Cortex of kidney (tissue), 1 donor: ENCODE measurements around the gene TMEM17.

ENCODE experiments used
- DNase-seq: peaks from one replicate; lab custom pipeline; 2025; lab: John Stamatoyannopoulos, UW

TMEM17 gene

DNA sequence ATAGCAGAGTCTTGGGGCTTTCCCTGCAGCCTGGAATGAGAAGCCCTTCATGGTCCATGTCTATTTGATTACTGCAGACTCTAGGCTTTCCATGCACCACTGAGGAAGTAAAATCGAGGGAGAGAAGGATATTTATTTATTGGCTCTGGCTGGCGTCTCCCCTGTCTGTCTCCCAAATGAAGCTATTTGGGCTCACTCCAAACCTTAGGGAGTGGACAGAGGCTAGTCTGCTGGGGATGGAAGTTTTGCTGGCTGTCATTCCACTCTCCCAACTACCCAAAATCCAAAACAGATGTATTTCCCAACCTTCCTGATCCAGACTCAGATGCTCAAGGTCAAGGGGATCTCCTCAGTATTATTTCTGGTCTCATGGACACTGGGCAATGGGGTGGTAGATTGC lies 33.7 kb downstream of the TMEM17 start:
- DNase-seq, result no peak

- DNase-seq, result no peak
Observed at GRCh38 chr2:62471816-62472215, 34.2 kb downstream of the TMEM17 start.

DNA sequence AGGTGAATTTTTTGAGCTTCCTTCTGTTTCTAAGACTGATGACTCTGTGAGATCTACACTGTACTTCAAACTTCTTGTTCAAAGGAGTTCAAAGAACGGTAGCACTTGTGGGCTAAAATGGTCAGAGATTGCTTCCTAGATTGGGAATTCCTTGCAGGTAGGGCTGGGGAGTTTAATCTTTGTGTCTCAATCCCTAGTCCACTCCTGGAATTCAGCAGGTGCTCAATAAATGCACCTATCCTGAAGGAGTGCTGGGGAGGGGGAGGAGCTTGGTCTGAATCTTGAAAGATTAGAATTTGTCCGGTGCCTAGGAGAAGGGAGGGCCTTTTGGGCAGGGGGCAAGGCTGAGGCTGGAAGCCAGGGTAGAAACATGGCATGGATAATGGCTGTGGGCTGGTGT lies 34.6 kb downstream of the TMEM17 start:
- no peak for DNase-seq

GRCh38 chr2:62469548-62469947 lies 36.4 kb downstream of the TMEM17 start:
- DNase-seq, result no peak

DNA sequence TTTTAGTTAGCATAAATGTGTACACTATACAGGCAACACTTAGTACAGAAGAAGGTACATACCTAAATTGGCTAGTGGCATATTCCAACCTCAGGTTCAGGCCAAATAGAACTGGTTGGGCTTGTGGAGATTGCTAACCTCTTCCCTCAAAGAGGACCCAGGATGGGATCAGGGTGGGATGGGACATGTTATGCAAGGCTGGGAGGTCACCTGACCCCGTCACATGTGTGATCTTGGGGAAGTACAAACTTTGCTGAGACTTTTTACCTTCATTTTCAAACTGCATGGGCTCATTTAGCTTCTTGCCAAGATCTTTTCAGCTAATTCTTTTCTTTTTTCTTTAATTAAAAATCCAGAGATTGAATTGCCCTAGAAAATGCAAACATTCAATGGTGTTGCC lies 36.9 kb downstream of the TMEM17 start:
- no peak for DNase-seq

- no peak for DNase-seq
Observed at GRCh38 chr2:62467475-62468321, 38.3 kb downstream of the TMEM17 start.

- no peak for DNase-seq
Observed at GRCh38 chr2:62467100-62467474, 38.9 kb downstream of the TMEM17 start.

- no peak for DNase-seq
Observed at GRCh38 chr2:62466503-62466854, 39.5 kb downstream of the TMEM17 start.

DNA sequence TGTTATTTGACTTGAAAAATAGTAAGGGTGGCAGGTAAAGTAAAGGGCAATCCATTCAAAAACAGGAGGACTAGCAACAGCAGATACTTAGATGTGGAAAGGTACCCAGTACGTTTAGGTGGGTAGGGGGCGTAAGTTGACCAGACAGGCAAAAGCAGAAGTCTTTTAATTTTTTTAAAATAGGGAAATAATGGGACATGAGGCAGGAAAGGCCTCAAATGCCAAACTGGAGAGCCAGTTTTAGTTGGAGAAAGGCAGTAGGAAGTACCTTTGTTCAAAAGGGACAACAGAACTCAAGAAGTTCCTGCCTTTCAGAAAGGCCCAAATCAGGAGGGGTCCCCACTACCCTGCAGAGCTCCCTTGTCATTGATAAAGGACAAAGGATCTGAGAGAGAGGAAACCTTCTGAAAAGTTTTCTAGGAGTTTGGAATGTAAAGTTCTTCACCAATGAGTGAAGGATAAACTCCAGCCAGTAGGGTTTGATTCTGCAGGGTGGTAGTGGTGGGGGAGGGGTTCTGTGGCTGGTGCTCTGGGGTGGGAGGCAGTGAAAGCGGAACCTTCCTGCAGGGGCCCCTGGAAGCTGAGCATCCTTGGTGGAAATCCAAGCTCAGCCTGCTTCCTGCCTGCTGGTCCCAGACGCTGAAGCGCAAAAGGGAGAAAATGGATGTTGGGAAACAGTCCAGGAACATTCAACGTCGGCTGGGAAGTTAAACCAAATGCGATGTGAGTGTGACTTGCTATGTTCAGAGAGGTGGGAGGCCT lies 40.1 kb downstream of the TMEM17 start:
- no peak for DNase-seq

DNA sequence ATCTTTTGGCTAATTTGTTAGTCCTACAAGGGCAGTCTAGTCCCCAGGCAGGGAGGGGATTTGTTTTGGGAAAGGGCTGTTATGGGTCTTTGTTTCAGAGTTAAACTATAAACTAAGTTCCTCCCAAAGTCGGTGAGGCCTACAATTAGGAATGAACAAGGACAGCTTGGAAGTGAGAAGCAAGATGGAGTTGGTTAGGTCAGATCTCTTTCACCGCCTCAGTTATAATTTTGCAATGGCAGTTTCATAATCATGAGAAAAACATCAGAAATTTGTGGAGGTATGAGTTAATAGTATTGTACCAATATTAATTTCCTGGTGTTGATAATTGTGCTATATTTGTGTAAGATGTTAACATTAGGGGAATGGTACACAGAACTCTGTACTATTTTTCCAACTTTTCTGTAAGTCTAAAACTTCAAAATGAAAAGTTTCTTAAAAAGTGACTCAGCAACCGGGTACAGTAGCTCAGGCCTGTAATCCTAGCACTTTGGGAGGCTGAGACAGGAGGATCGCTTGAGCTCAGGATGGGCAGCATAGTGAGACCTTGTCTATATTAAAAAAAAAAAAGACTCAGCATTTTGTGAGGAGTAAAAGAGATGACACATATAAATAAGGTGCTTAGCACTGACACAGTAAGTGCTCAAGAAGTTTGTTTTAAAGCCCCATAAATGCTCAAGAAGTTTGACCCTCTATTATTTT lies 40.8 kb downstream of the TMEM17 start:
- DNase-seq, result no peak

DNA sequence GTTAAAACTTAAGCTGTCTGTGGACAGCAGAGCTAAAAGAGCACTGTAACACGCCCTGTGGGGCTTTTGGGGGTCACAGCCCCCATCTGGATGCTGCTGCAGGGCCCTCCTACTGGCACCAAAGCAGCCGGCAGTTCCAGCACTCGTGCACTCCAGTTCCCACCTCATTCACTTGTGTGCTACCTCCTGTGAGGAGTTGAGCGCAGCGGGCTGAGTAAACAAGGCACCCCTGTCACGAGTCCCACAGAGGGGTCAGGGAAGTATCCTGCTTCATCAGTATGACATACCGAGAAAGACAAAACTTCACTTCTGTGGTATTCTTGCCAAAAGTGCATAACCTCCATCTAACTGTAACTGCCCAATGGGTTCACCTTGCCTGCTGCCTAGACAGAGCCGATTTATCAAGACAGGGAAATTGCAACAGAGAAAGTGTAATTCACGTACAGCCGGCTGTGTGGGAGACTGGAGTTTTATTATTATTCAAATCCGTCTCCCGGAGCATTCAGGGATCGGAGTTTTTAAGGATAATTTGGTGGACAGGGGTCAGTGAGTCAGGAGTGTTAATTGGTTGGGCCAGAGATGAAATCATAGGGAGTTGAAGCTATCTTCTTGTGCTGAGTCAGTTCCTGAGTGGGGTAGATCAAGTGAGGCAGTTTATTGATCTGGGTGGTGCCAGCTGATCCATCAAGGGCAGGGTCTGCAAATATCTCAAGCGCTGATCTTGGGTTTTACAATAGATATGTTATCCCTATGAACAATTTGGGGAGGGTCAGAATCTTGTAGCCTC lies 41.6 kb downstream of the TMEM17 start:
- DNase-seq, result no peak

DNA sequence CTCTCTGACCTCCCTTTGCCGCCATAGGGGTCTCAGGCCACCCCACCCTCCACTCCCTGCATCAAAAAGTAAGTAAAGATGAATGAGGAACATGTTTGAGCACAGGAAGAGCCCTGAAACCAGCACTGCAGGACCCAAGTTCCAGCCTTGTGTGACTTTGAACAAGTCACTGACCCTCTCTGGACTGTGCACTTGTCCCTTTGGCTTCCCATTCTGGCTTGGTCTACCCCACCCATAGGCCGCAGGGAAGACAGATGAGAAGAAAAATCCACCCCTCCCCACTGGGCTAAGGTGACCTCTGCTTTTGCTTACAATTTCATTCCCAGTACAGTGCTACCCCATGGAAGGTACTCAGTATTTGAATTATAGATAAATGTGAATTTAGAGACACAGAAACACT lies 43.8 kb downstream of the TMEM17 start:
- no peak for DNase-seq

DNA sequence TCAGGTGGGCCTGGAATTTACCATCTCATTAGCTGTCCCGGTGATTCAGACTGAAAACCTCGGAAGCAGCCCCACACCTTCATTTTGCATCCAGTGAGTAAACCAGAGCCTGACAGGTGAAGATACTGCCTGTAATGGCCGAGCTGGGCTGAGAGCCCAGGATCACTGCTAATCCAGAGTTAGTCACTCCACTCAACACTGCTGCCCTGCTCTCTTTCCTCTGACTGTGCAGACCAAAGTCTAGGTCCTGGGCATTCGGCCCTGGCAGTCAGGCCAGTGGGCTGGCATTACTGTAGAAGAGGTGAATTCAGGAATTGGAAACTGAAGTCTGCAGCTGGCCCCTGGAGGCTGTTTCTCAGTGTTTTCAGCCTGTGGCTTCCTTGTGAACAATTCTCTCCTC lies 44.3 kb downstream of the TMEM17 start:
- no peak for DNase-seq

- DNase-seq, result no peak
Observed at GRCh38 chr2:62461017-62461553, 44.9 kb downstream of the TMEM17 start.

- DNase-seq, result no peak
Observed at GRCh38 chr2:62460175-62460574, 45.8 kb downstream of the TMEM17 start.

DNA sequence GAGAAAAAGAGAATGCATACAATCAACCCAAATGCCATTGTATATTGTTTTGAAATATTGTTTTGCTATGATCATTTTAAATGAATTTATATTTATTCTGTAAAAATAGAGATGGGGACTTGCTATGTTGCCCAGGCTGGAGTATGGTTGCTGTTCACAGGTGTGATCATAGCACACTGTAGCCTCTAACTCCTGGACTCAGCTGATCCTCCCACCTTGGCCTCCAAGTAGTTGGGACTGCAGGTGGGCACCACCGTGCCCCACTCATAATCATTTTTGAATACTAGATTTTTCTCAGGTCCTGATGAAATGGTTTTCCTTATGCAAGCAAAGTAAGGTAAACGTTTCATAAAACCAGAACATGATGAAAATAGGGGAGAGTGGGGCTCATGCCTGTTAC lies 46.3 kb downstream of the TMEM17 start:
- no peak for DNase-seq

DNA sequence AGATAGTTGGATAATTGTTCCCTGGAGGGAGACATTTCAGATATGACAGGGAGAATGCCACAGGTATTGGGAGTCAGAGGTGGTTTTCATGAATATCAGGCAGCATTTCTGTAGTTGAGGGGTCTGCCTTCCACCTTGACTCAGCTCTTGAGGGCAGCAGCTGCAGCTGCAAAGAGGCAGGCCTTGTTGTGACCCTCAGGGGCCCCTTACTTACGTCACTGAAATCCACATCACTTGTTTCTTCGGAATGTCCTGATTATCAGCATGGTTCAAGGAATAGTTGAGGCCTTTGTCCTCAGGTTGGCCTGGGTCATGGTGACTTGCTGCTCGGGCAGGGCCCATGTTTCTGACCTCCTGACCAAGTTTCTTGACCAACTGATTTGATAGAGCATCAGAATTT lies 46.9 kb downstream of the TMEM17 start:
- DNase-seq, result no peak

DNA sequence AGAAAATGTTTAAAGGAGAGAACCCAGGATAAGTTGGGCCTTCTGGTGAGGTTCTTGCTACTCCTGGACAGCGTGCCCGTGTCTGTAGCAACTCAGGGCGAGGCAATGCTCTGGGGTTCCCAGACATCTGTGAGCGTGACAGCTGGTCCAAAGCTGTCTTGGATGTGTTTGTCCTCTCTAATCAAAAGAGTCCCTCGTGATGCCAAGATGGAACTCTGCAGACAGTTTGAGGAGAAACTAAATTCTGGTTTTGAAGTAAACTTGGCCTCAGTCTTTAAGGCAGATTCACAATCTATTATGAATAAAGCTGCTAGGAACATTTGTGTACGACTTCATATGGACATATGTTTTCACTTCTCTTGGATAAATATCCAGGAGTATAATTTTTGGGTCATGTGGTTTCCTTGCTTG lies 47.3 kb downstream of the TMEM17 start:
- no peak for DNase-seq

DNA sequence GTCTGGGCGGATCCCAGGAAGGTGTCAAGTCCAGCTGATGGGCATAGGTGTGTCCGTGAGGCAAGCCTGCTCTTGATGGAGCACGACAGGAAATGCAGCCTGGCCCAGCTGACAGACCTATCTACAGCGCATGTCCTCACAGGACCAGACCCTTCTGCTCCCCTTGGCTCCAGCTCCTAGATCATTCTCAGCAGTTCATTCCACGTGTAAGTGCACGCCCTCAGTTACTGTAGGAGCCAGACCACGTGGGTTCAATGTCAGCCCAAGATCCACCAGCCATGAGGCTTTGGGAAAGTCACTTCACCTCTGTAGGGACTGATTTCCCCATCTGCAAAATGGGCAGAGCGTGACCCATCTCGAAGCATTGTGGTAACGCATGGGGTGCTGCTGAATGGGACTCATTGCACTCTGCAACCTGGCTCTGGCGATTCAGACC lies 47.8 kb downstream of the TMEM17 start:
- DNase-seq, result no peak

GRCh38 chr2:62457556-62457955 lies 48.4 kb downstream of the TMEM17 start:
- DNase-seq, result no peak

- peak; percentile 43 for DNase-seq
Observed at GRCh38 chr2:62456721-62457539, 49.1 kb downstream of the TMEM17 start.
